Measurements from ENCODE around the gene GIPC3. TPM values are rescaled to one million over a fixed set of nuclear protein-coding genes. Genes with fewer than 3 reads are reported as not detected.

Gene GIPC3
- total RNA-seq, 2 experiments from 2014 or later, result 1.1 TPM

GRCh38 chr19:3606174-3606689 lies 21.0 kb downstream of the GIPC3 start:
- no peak overlapping the region for H3K27ac ChIP-seq (ENCODE audit: low read depth in 1 of 2, low read length in 2 of 2)
- ATAC-seq (ENCODE audit: poor library complexity), result peak; percentile 43
- H3K27ac Mint-ChIP-seq, result no peak overlapping the region

GRCh38 chr19:3606690-3607289 lies 21.5 kb downstream of the GIPC3 start, which contains the start of gene TBXA2R:
TSS of gene TBXA2R (minus strand) at chr19:3606875. CDS start at chr19:3600634, 6,241 bp downstream.
- Histone ChIP-seq H3K4me1 (ENCODE audit: insufficient read depth, low read length) (peaks cover 40% of the 10 kb centered on the region), H3K4me3 (ENCODE audit: low read length) (peak within 1 kb of the TSS; percentile 49), H3K27me3 (ENCODE audit: control insufficient read depth in 1 of 2, insufficient read depth in 2 of 2, low read length in 2 of 2) (peaks cover 0 to 3% of the 10 kb centered on the region in 2 experiments), H3K9me3 (ENCODE audit: control insufficient read depth in 1 of 2, insufficient read depth in 1 of 2, low read length in 2 of 2) (peaks cover 0 to 30% of the 10 kb centered on the region in 2 experiments), H3K27ac (ENCODE audit: low read depth in 1 of 2, low read length in 2 of 2) (no peak within 1 kb of the TSS), H3K36me3 (ENCODE audit: insufficient read depth, low read length) (peaks cover 12% of the 10 kb centered on the region)
- intact Hi-C loops (cut with DNase I, micrococcal nuclease), result loop anchor here in 1 of 2 experiments (1.0 kb wide), 1 partner anchor 61 kb away; no protein-coding TSS in a partner anchor
- peak; percentile 31 for ATAC-seq (ENCODE audit: poor library complexity)
- no peak for TF ChIP-seq CTCF (IDR thresholded peaks at IDR 0.05)
- peak within 1 kb of the TSS; percentile 73 for H3K4me3 Mint-ChIP-seq
- peaks cover 7% of the 10 kb centered on the region for H3K36me3 Mint-ChIP-seq (ENCODE audit: low read depth)
- DNase-seq, result peak in 12 of 14 experiments; percentile 28 to 72 (median 47)
- ChIA-PET CTCF (no interaction called here), POLR2A (interaction anchor here (2.0 kb wide), 1 partner anchor 22 kb away, joined by 9 read pairs; the partner anchor contains the start of gene GIPC3)
- no peaks in the 10 kb centered on the region for H3K9me3 Mint-ChIP-seq
- no peak within 1 kb of the TSS for H3K27ac Mint-ChIP-seq
- no peaks in the 10 kb centered on the region for H3K27me3 Mint-ChIP-seq
- H3K4me1 Mint-ChIP-seq (ENCODE audit: low read depth), result peaks cover 14% of the 10 kb centered on the region

More at GRCh38 chr19:3606174-3606689, 21.0 kb downstream of the GIPC3 start:
- Mint-ChIP-seq H3K9me3 (no peaks in the 10 kb centered on the region), H3K36me3 (ENCODE audit: low read depth) (peaks cover 6% of the 10 kb centered on the region), H3K27me3 (no peaks in the 10 kb centered on the region), H3K4me1 (ENCODE audit: low read depth) (peaks cover 14% of the 10 kb centered on the region), H3K4me3 (no peak overlapping the region)
- peak overlapping the region; percentile 49 for H3K4me3 ChIP-seq (ENCODE audit: low read length)
- CTCF ChIA-PET, result no interaction called here
- peaks cover 40% of the 10 kb centered on the region for H3K4me1 ChIP-seq (ENCODE audit: insufficient read depth, low read length)
- intact Hi-C loops (cut with DNase I, micrococcal nuclease), result loop anchor here in 1 of 2 experiments (1.0 kb wide), 1 partner anchor 61 kb away; no protein-coding TSS in a partner anchor
- H3K27me3 ChIP-seq (ENCODE audit: control insufficient read depth in 1 of 2, insufficient read depth in 2 of 2, low read length in 2 of 2), result peaks cover 0 to 3% of the 10 kb centered on the region in 2 experiments
- POLR2A ChIA-PET, result interaction anchor here (2.0 kb wide), 1 partner anchor 21 kb away, joined by 9 read pairs; the partner anchor contains the start of gene GIPC3
- H3K9me3 ChIP-seq (ENCODE audit: control insufficient read depth in 1 of 2, insufficient read depth in 1 of 2, low read length in 2 of 2), result peaks cover 0 to 26% of the 10 kb centered on the region in 2 experiments
- no peak for TF ChIP-seq CTCF (IDR thresholded peaks at IDR 0.05)
- DNase-seq, result peak in 8 of 14 experiments; percentile 12 to 51 (median 38)
- H3K36me3 ChIP-seq (ENCODE audit: insufficient read depth, low read length), result peaks cover 6% of the 10 kb centered on the region

- Mint-ChIP-seq H3K4me3 (peak overlapping the region; percentile 78), H3K27me3 (no peaks in the 10 kb centered on the region), H3K27ac (no peak overlapping the region), H3K36me3 (ENCODE audit: low read depth) (peaks cover 10% of the 10 kb centered on the region), H3K9me3 (no peaks in the 10 kb centered on the region), H3K4me1 (ENCODE audit: low read depth) (peaks cover 14% of the 10 kb centered on the region)
- Histone ChIP-seq H3K36me3 (ENCODE audit: insufficient read depth, low read length) (peaks cover 17% of the 10 kb centered on the region), H3K27me3 (ENCODE audit: control insufficient read depth in 1 of 2, insufficient read depth in 2 of 2, low read length in 2 of 2) (peaks cover 0 to 3% of the 10 kb centered on the region in 2 experiments), H3K4me1 (ENCODE audit: insufficient read depth, low read length) (peaks cover 40% of the 10 kb centered on the region), H3K27ac (ENCODE audit: low read depth in 1 of 2, low read length in 2 of 2) (no peak overlapping the region), H3K4me3 (ENCODE audit: low read length) (no peak overlapping the region), H3K9me3 (ENCODE audit: control insufficient read depth in 1 of 2, insufficient read depth in 1 of 2, low read length in 2 of 2) (peaks cover 0 to 35% of the 10 kb centered on the region in 2 experiments)
- DNase-seq (peak in 1 of 14 experiments; percentile 23), ATAC-seq (ENCODE audit: poor library complexity) (no peak)
- intact Hi-C loops (cut with DNase I, micrococcal nuclease), result no loop called here
- CTCF ChIA-PET, result no interaction called here
- TF ChIP-seq CTCF (IDR thresholded peaks at IDR 0.05), result no peak
- POLR2A ChIA-PET, result interaction anchor here (2.0 kb wide), 1 partner anchor 22 kb away, joined by 9 read pairs; the partner anchor contains the start of gene GIPC3
Measured at GRCh38 chr19:3607303-3608078, 22.2 kb downstream of the GIPC3 start.

Data from CD4-positive, alpha-beta T cell (primary cell).